ENCODE results near the gene EMID1.
A peak's percentile ranks its signal among the peaks of the same experiment; 100 is the strongest.

The EMID1 gene

DNA sequence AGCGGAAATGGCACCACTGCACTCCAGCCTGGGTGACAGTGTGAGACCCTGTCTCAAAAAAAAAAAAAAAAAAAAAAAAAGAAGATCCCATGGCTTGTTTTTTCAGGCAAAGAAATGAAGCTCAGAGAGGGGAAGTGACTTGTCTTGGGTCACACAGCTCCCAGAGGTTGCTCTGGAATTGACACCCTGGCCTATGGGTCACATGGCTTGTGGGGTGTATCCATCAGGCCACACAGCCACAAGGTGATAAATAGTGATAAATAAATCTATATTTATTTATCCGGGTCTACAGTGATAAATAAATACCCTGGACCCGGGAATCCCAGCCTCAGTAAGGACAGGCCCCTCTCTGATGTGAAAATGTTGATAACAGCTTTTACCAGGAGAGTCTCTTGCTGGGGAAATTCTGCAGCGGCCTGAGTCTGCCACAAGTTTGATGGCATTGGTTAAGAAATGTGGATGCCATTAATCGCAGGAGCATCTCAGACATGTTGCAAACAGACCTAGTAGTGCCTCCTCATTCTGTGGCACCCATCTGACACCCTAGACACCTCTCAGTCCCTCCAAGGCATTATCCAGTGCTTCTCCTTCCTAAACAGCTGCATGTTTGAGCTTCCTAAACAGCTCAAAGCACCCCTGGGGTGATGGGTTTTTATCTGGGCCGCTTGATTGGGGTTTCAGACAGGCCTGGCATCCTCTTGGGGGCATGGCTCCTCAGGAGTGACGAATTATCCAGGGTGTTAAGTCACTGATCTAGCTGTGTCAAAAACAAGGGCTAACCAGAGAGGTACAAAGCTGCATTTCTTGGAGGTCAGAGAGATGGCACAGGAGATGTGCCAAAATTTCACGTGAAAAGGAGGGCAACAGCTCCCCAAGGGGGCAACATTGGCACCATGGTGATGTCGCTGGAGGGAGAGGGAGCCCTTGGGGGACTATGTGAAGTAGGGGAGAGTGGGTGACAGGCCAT lies 1.9 kb upstream of the EMID1 start:
- peak overlapping the region; percentile 89 for H3K4me2 ChIP-seq (ENCODE audit: insufficient read depth, low read length)

DNA sequence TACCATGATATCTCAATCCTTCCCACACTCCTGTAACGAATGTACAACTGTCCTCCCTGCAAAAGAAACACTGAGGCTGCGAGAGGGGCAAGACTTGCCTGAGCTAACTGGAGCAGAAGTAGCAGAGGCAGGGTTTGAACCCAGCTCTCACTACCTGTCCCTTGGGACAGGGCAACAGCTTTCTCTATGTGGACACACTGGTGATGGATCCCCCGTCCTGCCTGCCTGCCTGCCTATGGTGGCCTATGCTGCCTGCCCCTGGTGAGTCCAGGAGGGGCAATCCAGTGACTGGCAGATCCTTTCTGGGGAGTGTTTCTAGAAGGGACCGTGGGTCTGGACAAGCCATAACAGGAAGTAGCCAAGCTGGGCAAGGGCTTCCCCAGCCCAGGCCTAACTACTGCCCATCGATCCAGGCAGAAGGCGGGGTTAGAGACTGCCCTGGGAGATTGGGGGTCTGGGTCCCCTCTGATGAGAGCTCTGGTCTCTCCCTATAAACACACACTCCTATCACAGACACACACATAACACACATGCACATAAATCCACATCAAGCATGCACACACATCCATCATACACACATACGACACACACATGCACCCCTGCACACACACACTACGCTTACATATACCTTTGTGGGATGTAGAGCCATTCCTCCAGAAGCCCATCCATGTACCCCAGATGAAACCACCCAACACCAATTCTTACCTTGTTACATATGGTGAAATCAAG lies 1.1 kb upstream of the EMID1 start:
- Histone ChIP-seq H3K36me3 (ENCODE audit: insufficient read depth, low read length) (peaks cover 35% of the 10 kb centered on the region), H2AFZ (ENCODE audit: low read depth, low read length) (peak overlapping the region; percentile 61), H3K27me3 (ENCODE audit: insufficient read depth, low read length, poor library complexity) (no peaks in the 10 kb centered on the region), H3K9me3 (ENCODE audit: insufficient read depth, low read length, severe bottlenecking) (no peaks in the 10 kb centered on the region), H3K27ac (ENCODE audit: low read length) (peak overlapping the region; percentile 100), H3K4me1 (ENCODE audit: insufficient read depth, low read length) (peaks cover 95% of the 10 kb centered on the region), H3K4me3 (ENCODE audit: low read depth in 1 of 2, low read length in 2 of 2) (peak overlapping the region; percentile 33 to 83; a peak in 3 of 4 replicates), H3K4me2 (ENCODE audit: insufficient read depth, low read length) (peak overlapping the region; percentile 89), H4K20me1 (ENCODE audit: insufficient read depth, low read length) (peaks cover 13% of the 10 kb centered on the region; the same call in 1 of the 2 replicates), H3K79me2 (ENCODE audit: insufficient read depth, low read length) (peaks cover 66% of the 10 kb centered on the region), H3K9ac (ENCODE audit: low read depth, low read length) (peak overlapping the region; percentile 87)
- TF ChIP-seq EZH2 (IDR thresholded peaks at IDR 0.05; ENCODE audit: borderline replicate concordance, low read depth, low read length, severe bottlenecking), result no peak
- TF ChIP-seq, protein P1, sequence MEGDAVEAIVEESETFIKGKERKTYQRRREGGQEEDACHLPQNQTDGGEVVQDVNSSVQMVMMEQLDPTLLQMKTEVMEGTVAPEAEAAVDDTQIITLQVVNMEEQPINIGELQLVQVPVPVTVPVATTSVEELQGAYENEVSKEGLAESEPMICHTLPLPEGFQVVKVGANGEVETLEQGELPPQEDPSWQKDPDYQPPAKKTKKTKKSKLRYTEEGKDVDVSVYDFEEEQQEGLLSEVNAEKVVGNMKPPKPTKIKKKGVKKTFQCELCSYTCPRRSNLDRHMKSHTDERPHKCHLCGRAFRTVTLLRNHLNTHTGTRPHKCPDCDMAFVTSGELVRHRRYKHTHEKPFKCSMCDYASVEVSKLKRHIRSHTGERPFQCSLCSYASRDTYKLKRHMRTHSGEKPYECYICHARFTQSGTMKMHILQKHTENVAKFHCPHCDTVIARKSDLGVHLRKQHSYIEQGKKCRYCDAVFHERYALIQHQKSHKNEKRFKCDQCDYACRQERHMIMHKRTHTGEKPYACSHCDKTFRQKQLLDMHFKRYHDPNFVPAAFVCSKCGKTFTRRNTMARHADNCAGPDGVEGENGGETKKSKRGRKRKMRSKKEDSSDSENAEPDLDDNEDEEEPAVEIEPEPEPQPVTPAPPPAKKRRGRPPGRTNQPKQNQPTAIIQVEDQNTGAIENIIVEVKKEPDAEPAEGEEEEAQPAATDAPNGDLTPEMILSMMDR (IDR thresholded peaks at IDR 0.05; ENCODE audit: borderline replicate concordance, extremely low read depth, low read length, poor library complexity, severe bottlenecking), result no peak
- ATAC-seq (ENCODE audit: insufficient read depth, low read depth) (no peak), DNase-seq (peak; percentile 31)

More for the DNA sequence above, 1.9 kb upstream of the EMID1 start:
- Histone ChIP-seq H3K79me2 (ENCODE audit: insufficient read depth, low read length) (peaks cover 58% of the 10 kb centered on the region), H3K9ac (ENCODE audit: low read depth, low read length) (peak overlapping the region; percentile 87), H3K4me3 (ENCODE audit: low read depth in 1 of 2, low read length in 2 of 2) (peak overlapping the region in 1 of 2 experiments; percentile 83; a peak in 2 of 4 replicates), H3K27ac (ENCODE audit: low read length) (peak overlapping the region; percentile 100), H3K27me3 (ENCODE audit: insufficient read depth, low read length, poor library complexity) (no peaks in the 10 kb centered on the region), H3K36me3 (ENCODE audit: insufficient read depth, low read length) (peaks cover 29% of the 10 kb centered on the region), H2AFZ (ENCODE audit: low read depth, low read length) (peak overlapping the region; percentile 12), H3K9me3 (ENCODE audit: insufficient read depth, low read length, severe bottlenecking) (no peaks in the 10 kb centered on the region), H3K4me1 (ENCODE audit: insufficient read depth, low read length) (peaks cover 89% of the 10 kb centered on the region), H4K20me1 (ENCODE audit: insufficient read depth, low read length) (peaks cover 9% of the 10 kb centered on the region; the same call in 1 of the 2 replicates)
- DNase-seq (peak; percentile 41), ATAC-seq (ENCODE audit: insufficient read depth, low read depth) (no peak)
- no peak for TF ChIP-seq EZH2 (IDR thresholded peaks at IDR 0.05; ENCODE audit: borderline replicate concordance, low read depth, low read length, severe bottlenecking)
- TF ChIP-seq, protein P1 (IDR thresholded peaks at IDR 0.05; ENCODE audit: borderline replicate concordance, extremely low read depth, low read length, poor library complexity, severe bottlenecking), result peak; percentile 49

GRCh38 chr22:29205252-29205593 lies 473 bp upstream of the EMID1 start:
- no peaks in the 10 kb centered on the region for H3K27me3 ChIP-seq (ENCODE audit: insufficient read depth, low read length, poor library complexity)
- TF ChIP-seq, protein P1 (IDR thresholded peaks at IDR 0.05; ENCODE audit: borderline replicate concordance, extremely low read depth, low read length, poor library complexity, severe bottlenecking), result no peak
- TF ChIP-seq EZH2 (IDR thresholded peaks at IDR 0.05; ENCODE audit: borderline replicate concordance, low read depth, low read length, severe bottlenecking), result no peak
- peak overlapping the region; percentile 33 to 83 for H3K4me3 ChIP-seq (ENCODE audit: low read depth in 1 of 2, low read length in 2 of 2)
- ATAC-seq (ENCODE audit: insufficient read depth, low read depth), result no peak
- H3K9ac ChIP-seq (ENCODE audit: low read depth, low read length), result peak overlapping the region; percentile 87
- H3K9me3 ChIP-seq (ENCODE audit: insufficient read depth, low read length, severe bottlenecking), result no peaks in the 10 kb centered on the region
- peaks cover 31% of the 10 kb centered on the region for H3K36me3 ChIP-seq (ENCODE audit: insufficient read depth, low read length)
- H2AFZ ChIP-seq (ENCODE audit: low read depth, low read length), result peak overlapping the region; percentile 61
- no peak for DNase-seq
- peaks cover 72% of the 10 kb centered on the region for H3K79me2 ChIP-seq (ENCODE audit: insufficient read depth, low read length)
- H3K4me1 ChIP-seq (ENCODE audit: insufficient read depth, low read length), result peaks cover 91% of the 10 kb centered on the region
- peaks cover 15% of the 10 kb centered on the region; the same call in 1 of the 2 replicates for H4K20me1 ChIP-seq (ENCODE audit: insufficient read depth, low read length)
- H3K4me2 ChIP-seq (ENCODE audit: insufficient read depth, low read length), result peak overlapping the region; percentile 89
- H3K27ac ChIP-seq (ENCODE audit: low read length), result peak overlapping the region; percentile 100

All from DND-41 (cell line).